ENCODE results near the gene FIBCD1. TPM values are rescaled to one million over a fixed set of nuclear protein-coding genes. Genes with fewer than 3 reads are reported as not detected.

Gene FIBCD1
- total RNA-seq, 1 donor from 2014 or later: 0.29 TPM

- TF ChIP-seq CTCF (conservative IDR thresholded peaks at IDR 0.05; ENCODE audit: low read depth, low read length): no peak
- no peak overlapping the region for H3K4me3 ChIP-seq (ENCODE audit: low read depth, low read length)
- DNase-seq (ENCODE audit: low read depth): no peak
These were observed 30.1 kb downstream of the FIBCD1 start for GRCh38 chr9:130908878-130909355.

GRCh38 chr9:130908146-130908877 lies 30.7 kb downstream of the FIBCD1 start:
- TF ChIP-seq CTCF (conservative IDR thresholded peaks at IDR 0.05; ENCODE audit: low read depth, low read length): no peak
- H3K4me3 ChIP-seq (ENCODE audit: low read depth, low read length): no peak overlapping the region
- DNase-seq (ENCODE audit: low read depth): no peak

GRCh38 chr9:130906735-130907416 lies 32.2 kb downstream of the FIBCD1 start:
- no peak overlapping the region for H3K4me3 ChIP-seq (ENCODE audit: low read depth, low read length)
- no peak for TF ChIP-seq CTCF (conservative IDR thresholded peaks at IDR 0.05; ENCODE audit: low read depth, low read length)
- DNase-seq (ENCODE audit: low read depth): no peak

GRCh38 chr9:130905902-130906734 lies 32.9 kb downstream of the FIBCD1 start:
- DNase-seq (ENCODE audit: low read depth): no peak
- TF ChIP-seq CTCF (conservative IDR thresholded peaks at IDR 0.05; ENCODE audit: low read depth, low read length): no peak
- H3K4me3 ChIP-seq (ENCODE audit: low read depth, low read length): no peak overlapping the region

GRCh38 chr9:130905125-130905901 lies 33.7 kb downstream of the FIBCD1 start:
- no peak overlapping the region for H3K4me3 ChIP-seq (ENCODE audit: low read depth, low read length)
- no peak for TF ChIP-seq CTCF (conservative IDR thresholded peaks at IDR 0.05; ENCODE audit: low read depth, low read length)
- no peak for DNase-seq (ENCODE audit: low read depth)
